Activated CD4-positive, alpha-beta memory T cell treated with anti-CD3 and anti-CD28 coated beads, Interleukin-2, amount 10 ng/mL, durations not matched to agents 7 days and 5 days (primary cell): ENCODE data around the gene DCDC2. TPM values are rescaled to one million over a fixed set of nuclear protein-coding genes. Genes with fewer than 3 reads are reported as not detected.

Source experiments
- CTCF ChIA-PET: fragments of 350-600 bp; sonication (Branson Sonifier 250); formaldehyde crosslinking; loops from one replicate; lab custom pipeline; 2021; ENCODE audit warnings: antibody characterized with exemption, inconsistent platforms; lab: Charles Lee
- POLR2A ChIA-PET: fragments of 350-600 bp; sonication (Branson Sonifier 250); formaldehyde crosslinking; loops from one replicate; lab custom pipeline; 2021; ENCODE audit warnings: antibody characterized with exemption; lab: Charles Lee
- DNase-seq: peaks from one replicate; pipeline ENCODE4 v3.0.0-alpha.2; 2020
- H3K27ac Mint-ChIP-seq: one replicate; pipeline ENCODE4 v1.8.0; 2021; ENCODE audit warnings: mild to moderate bottlenecking, mixed read lengths
- H3K27me3 Mint-ChIP-seq: one replicate; pipeline ENCODE4 v1.8.0; 2021; ENCODE audit warnings: mixed read lengths
- H3K36me3 Mint-ChIP-seq: one replicate; pipeline ENCODE4 v1.8.0; 2021; ENCODE audit warnings: low read depth, mixed read lengths
- H3K4me1 Mint-ChIP-seq: one replicate; pipeline ENCODE4 v1.8.0; 2021; ENCODE audit warnings: mixed read lengths
- H3K4me3 Mint-ChIP-seq: one replicate; pipeline ENCODE4 v1.8.0; 2021; ENCODE audit warnings: mild to moderate bottlenecking, mixed read lengths
- H3K9me3 Mint-ChIP-seq: one replicate; pipeline ENCODE4 v1.8.0; 2021; ENCODE audit warnings: mixed read lengths
- total RNA-seq, 2 experiments: library from RNA; stranded (reverse); gene quantifications; one replicate each; pipeline ENCODE4 v1.2.3, GENCODE V29; 2021

Gene DCDC2
- total RNA-seq, 2 experiments from 2014 or later: not detected

- Mint-ChIP-seq H3K9me3 (no peaks in the 10 kb centered on the region), H3K27me3 (peaks cover 5% of the 10 kb centered on the region), H3K27ac (no peak overlapping the region), H3K36me3 (no peaks in the 10 kb centered on the region), H3K4me3 (no peak overlapping the region), H3K4me1 (no peaks in the 10 kb centered on the region)
- POLR2A ChIA-PET: no interaction called here
- CTCF ChIA-PET: no interaction called here
- DNase-seq: no peak
Observed at GRCh38 chr6:24122139-24122538, 235.7 kb downstream of the DCDC2 start.

Other genes with a start within 250 kb of the DCDC2 start
- gene NRSN1, start 231.8 kb downstream of the DCDC2 start, total RNA-seq: not detected
- gene MRS2, start 44.9 kb upstream of the DCDC2 start, total RNA-seq: 10 to 100 TPM; 16.6 to 17.0 TPM
- gene GPLD1, start 131.5 kb upstream of the DCDC2 start, total RNA-seq: under 1 TPM; 0.18 to 0.20 TPM
- 1 to 10 TPM; 2.5 to 3.7 TPM for gene ALDH5A1, start 136.9 kb upstream of the DCDC2 start, total RNA-seq